Prostate gland (tissue), 2 donors: ENCODE results near the gene MVB12B. TPM values are rescaled to one million over a fixed set of nuclear protein-coding genes. Genes with fewer than 3 reads are reported as not detected.
"Not testable (repeated sequence)": the region's sequence is repeated elsewhere in the genome, so short reads cannot be mapped to it uniquely, and the experiment has no call there.

Experiments
- DNase-seq: peaks from one replicate; pipeline ENCODE4 v3.0.0-alpha.2; 2019; ENCODE audit warnings: low spot score
- H3K27ac ChIP-seq, 2 donors: fragments of 200-600 bp; sonication (generic); 2 replicates each; pipeline ENCODE4 v1.5.1; 2017 to 2019
- H3K27me3 ChIP-seq: fragments of 200-600 bp; sonication (generic); replicated peaks from 2 replicates; pipeline ENCODE4 v1.5.1; 2019; ENCODE audit not compliant: insufficient read depth
- H3K36me3 ChIP-seq, 2 donors: fragments of 200-600 bp; sonication (generic); 1 replicate in 1 of 2; 2 replicates in 1 of 2; pipeline versions ENCODE4 v1.5.1 to v1.8.1; 2017 to 2019
- H3K4me1 ChIP-seq: fragments of 200-600 bp; sonication (generic); replicated peaks from 2 replicates; pipeline ENCODE4 v1.5.1; 2019
- H3K4me3 ChIP-seq, 2 donors: fragments of 200-600 bp; sonication (generic); 2 replicates each; pipeline ENCODE4 v1.5.1; 2017 to 2019
- H3K9me3 ChIP-seq: fragments of 200-600 bp; sonication (generic); 2 replicates; pipeline ENCODE4 v1.5.1; 2017
- CTCF ChIP-seq, 4 experiments: fragments of 200-600 bp in 2 of 4; fragments of 450-650 bp in 2 of 4; sonication (generic) in 2 of 4; IDR thresholded peaks; 1 replicate in 3 of 4; 2 replicates in 1 of 4; pipeline ENCODE4 v1.5.1; 2016 to 2019; ENCODE audit warnings: antibody characterized with exemption in 4 of 4, mild to moderate bottlenecking in 2 of 4, moderate library complexity in 2 of 4
- POLR2A ChIP-seq: fragments of 450-650 bp; IDR thresholded peaks from one replicate; pipeline ENCODE4 v1.6.1; 2016; ENCODE audit warnings: antibody characterized with exemption, mild to moderate bottlenecking
- POLR2AphosphoS5 ChIP-seq: sonication (generic); formaldehyde crosslinking; IDR thresholded peaks from one replicate; pipeline ENCODE4 v1.6.1; 2017; ENCODE audit warnings: antibody characterized with exemption
- WGBS: methylation state at CpG from one replicate; pipeline ENCODE4 v1.1.5; 2018; 5-methylcytosine and 5-hydroxymethylcytosine counted together
- intact Hi-C: fragments of 100-400 bp; cut with DNase I; formaldehyde crosslinking; loops from one replicate; pipeline ENCODE4 v1.14.2; 2022
- small RNA-seq, 2 donors: library from RNA; depleted of rRNA; stranded (forward); fragments of <200 nt; gene quantifications; one replicate each; pipeline ENCODE3, GENCODE V24; 2016
- total RNA-seq, 2 donors: library from RNA; depleted of rRNA; stranded (reverse); fragments of >200 nt; gene quantifications; one replicate each; pipeline ENCODE4 v1.1.0, GENCODE V29; 2016

MVB12B gene
- total RNA-seq, 2 donors from 2014 or later, result 17.3 to 28.4 TPM

- TF ChIP-seq POLR2A, result no peak
- TF ChIP-seq CTCF (IDR thresholded peaks at IDR 0.05), result no peak
- no peak for TF ChIP-seq POLR2AphosphoS5
- no peak for DNase-seq
- Histone ChIP-seq H3K27ac (no peak overlapping the region), H3K9me3 (no peaks in the 10 kb centered on the region), H3K4me3 (no peak overlapping the region), H3K27me3 (no peaks in the 10 kb centered on the region), H3K4me1 (no peaks in the 10 kb centered on the region), H3K36me3 (no peaks in the 10 kb centered on the region)
- intact Hi-C loops, result no loop called here
- 79% methylated on average over 15 of the region's 15 CpGs for WGBS
These were observed 224.3 kb downstream of the MVB12B start for GRCh38 chr9:126550891-126551351.

DNA sequence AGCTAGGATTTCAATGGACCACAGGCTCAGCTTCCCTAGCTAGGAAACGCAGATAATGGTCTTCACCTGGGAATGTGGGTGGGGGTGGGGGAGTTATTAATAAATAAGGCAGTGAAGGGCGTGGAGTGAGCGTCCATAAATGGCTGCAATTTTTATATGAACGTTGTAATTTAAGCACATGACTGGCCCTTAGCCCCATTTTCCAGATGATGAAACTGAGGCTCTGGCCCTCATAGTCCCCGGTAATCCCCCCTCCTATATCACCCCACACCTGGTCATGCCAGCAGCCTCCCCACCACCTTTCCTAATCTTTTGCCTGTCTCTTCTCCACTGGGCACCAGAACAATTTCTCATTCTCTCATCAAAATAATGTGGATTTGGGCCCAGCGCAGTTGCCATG, 225.2 kb downstream of the MVB12B start:
- Histone ChIP-seq H3K4me1 (no peaks in the 10 kb centered on the region), H3K9me3 (no peaks in the 10 kb centered on the region), H3K27me3 (no peaks in the 10 kb centered on the region), H3K4me3 (no peak overlapping the region), H3K27ac (no peak overlapping the region), H3K36me3 (no peaks in the 10 kb centered on the region)
- DNase-seq, result no peak
- 88% methylated on average over 6 of the region's 6 CpGs for WGBS
- no peak for TF ChIP-seq POLR2AphosphoS5
- no peak for TF ChIP-seq CTCF (IDR thresholded peaks at IDR 0.05)
- no peak for TF ChIP-seq POLR2A
- intact Hi-C loops, result no loop called here

DNA sequence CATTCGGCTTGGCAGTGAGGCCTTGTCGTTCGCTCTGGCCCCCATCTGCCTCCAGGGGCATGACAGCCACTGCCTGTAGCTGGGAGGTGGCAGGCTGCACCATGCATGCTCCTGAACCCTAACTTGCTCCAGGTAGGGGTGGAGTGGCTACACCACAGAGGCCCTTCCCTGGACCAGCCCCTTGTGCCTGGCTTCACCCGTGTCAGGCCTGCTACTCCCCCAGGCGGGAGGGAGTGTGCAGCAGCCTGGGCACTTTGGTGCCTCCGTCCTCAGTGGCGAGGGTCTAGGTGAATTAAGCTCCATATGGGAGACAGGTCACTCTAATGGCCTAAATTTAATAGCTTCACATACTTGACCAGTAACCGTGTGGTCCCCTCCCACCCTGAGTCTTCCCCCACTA, 227.7 kb downstream of the MVB12B start:
- Histone ChIP-seq H3K4me3 (no peak overlapping the region), H3K4me1 (no peaks in the 10 kb centered on the region), H3K27ac (no peak overlapping the region), H3K36me3 (no peaks in the 10 kb centered on the region), H3K27me3 (no peaks in the 10 kb centered on the region), H3K9me3 (no peaks in the 10 kb centered on the region)
- intact Hi-C loops, result no loop called here
- no peak for TF ChIP-seq POLR2AphosphoS5
- no peak for TF ChIP-seq CTCF (IDR thresholded peaks at IDR 0.05)
- no peak for TF ChIP-seq POLR2A
- no peak for DNase-seq
- 91% methylated on average over 8 of the region's 8 CpGs for WGBS

GRCh38 chr9:126555421-126555820, 228.8 kb downstream of the MVB12B start:
- H3K4me3 ChIP-seq, H3K27me3 ChIP-seq, intact Hi-C loops, H3K4me1 ChIP-seq, DNase-seq, H3K27ac ChIP-seq, H3K9me3 ChIP-seq, H3K36me3 ChIP-seq: not testable (repeated sequence)
- 89% methylated on average over 13 of the region's 13 CpGs for WGBS

Small RNA genes within 50 kb of the gene (small RNA-seq; reads per million reads assigned to genes)
- 0 reads per million in 2 donors for gene RF00108
